ENCODE results near the gene RSPH1.

Gene RSPH1

GRCh38 chr21:42461185-42461520 lies 34.9 kb downstream of the RSPH1 start:
- Histone ChIP-seq H3K36me3 (ENCODE audit: control insufficient read depth, insufficient read depth, low read length) (no peaks in the 10 kb centered on the region), H3K4me3 (replicated peaks; ENCODE audit: low read depth, low read length) (no peak overlapping the region), H3K27me3 (replicated peaks; ENCODE audit: control insufficient read depth, insufficient read depth, low read length) (no peaks in the 10 kb centered on the region)
- no peak for TF ChIP-seq CTCF (IDR thresholded peaks at IDR 0.05; ENCODE audit: insufficient read depth, low read length, poor library complexity, severe bottlenecking)
- no peak for DNase-seq (ENCODE audit: extremely low read depth, insufficient read length)

- peak; percentile 76 for DNase-seq (ENCODE audit: extremely low read depth, insufficient read length)
- Histone ChIP-seq H3K27me3 (replicated peaks; ENCODE audit: control insufficient read depth, insufficient read depth, low read length) (no peaks in the 10 kb centered on the region), H3K36me3 (ENCODE audit: control insufficient read depth, insufficient read depth, low read length) (no peaks in the 10 kb centered on the region), H3K4me3 (replicated peaks; ENCODE audit: low read depth, low read length) (no peak overlapping the region)
- no peak for TF ChIP-seq CTCF (IDR thresholded peaks at IDR 0.05; ENCODE audit: insufficient read depth, low read length, poor library complexity, severe bottlenecking)
These were observed 35.4 kb downstream of the RSPH1 start for GRCh38 chr21:42460391-42461184.

GRCh38 chr21:42459546-42460215 lies 36.3 kb downstream of the RSPH1 start:
- Histone ChIP-seq H3K4me3 (replicated peaks; ENCODE audit: low read depth, low read length) (no peak overlapping the region), H3K27me3 (replicated peaks; ENCODE audit: control insufficient read depth, insufficient read depth, low read length) (no peaks in the 10 kb centered on the region), H3K36me3 (ENCODE audit: control insufficient read depth, insufficient read depth, low read length) (no peaks in the 10 kb centered on the region)
- DNase-seq (ENCODE audit: extremely low read depth, insufficient read length) = no peak
- TF ChIP-seq CTCF (IDR thresholded peaks at IDR 0.05; ENCODE audit: insufficient read depth, low read length, poor library complexity, severe bottlenecking) = no peak

- no peak for DNase-seq (ENCODE audit: extremely low read depth, insufficient read length)
- no peaks in the 10 kb centered on the region for H3K27me3 ChIP-seq (replicated peaks; ENCODE audit: control insufficient read depth, insufficient read depth, low read length)
- H3K4me3 ChIP-seq (replicated peaks; ENCODE audit: low read depth, low read length) = no peak overlapping the region
- H3K36me3 ChIP-seq (ENCODE audit: control insufficient read depth, insufficient read depth, low read length) = no peaks in the 10 kb centered on the region
- no peak for TF ChIP-seq CTCF (IDR thresholded peaks at IDR 0.05; ENCODE audit: insufficient read depth, low read length, poor library complexity, severe bottlenecking)
These were observed 37.0 kb downstream of the RSPH1 start for GRCh38 chr21:42459082-42459460.

GRCh38 chr21:42456457-42456856 lies 39.6 kb downstream of the RSPH1 start:
- Histone ChIP-seq H3K27me3 (replicated peaks; ENCODE audit: control insufficient read depth, insufficient read depth, low read length) (no peaks in the 10 kb centered on the region), H3K4me3 (replicated peaks; ENCODE audit: low read depth, low read length) (no peak overlapping the region), H3K36me3 (ENCODE audit: control insufficient read depth, insufficient read depth, low read length) (no peaks in the 10 kb centered on the region)
- no peak for TF ChIP-seq CTCF (IDR thresholded peaks at IDR 0.05; ENCODE audit: insufficient read depth, low read length, poor library complexity, severe bottlenecking)
- DNase-seq (ENCODE audit: extremely low read depth, insufficient read length) = no peak
